GM19035 (cell line): ENCODE measurements around the gene CDK5RAP1.
"Not testable (repeated sequence)": the region's sequence is repeated elsewhere in the genome, so short reads cannot be mapped to it uniquely, and the experiment has no call there.

ENCODE experiments used
- ATAC-seq: cut with Tn5 transposase; IDR thresholded peaks from one replicate; pipeline ENCODE4 v1.9.1; 2021; ENCODE audit not compliant: unreplicated experiment

CDK5RAP1 gene

DNA sequence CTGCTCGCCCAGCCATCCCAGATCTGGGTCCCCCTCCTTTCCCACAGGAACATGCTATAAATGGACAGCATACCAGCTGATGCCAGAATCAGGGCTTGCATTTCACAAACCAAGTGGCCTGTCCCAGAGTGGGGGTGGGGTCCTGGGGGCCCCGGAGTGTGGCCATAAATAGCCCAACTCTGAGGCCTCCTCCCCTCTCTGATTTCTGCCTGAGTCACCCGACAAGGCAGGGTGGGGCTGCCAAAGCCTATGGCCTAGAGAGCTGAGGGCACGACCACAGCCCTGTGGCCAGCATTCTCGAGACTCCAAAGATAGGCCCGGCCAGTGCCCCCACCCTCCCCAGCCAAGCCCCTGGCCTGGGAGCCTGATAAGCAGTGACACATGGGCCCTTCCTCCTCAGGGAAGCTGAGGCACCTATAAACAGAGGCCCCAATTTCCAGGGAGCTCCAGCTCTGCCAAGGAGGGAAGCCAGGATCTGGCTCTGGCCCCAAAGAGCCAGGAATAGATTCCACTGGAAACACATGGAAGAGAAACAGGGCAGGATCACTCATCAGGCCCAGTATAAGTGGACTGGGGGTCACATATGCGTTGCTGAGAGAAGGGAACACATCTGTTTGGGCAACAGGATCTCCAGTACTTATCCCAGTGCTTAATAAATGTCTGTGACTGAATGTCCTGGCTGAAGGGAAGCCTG lies 22.0 kb upstream of the CDK5RAP1 start:
- no peak for ATAC-seq

DNA sequence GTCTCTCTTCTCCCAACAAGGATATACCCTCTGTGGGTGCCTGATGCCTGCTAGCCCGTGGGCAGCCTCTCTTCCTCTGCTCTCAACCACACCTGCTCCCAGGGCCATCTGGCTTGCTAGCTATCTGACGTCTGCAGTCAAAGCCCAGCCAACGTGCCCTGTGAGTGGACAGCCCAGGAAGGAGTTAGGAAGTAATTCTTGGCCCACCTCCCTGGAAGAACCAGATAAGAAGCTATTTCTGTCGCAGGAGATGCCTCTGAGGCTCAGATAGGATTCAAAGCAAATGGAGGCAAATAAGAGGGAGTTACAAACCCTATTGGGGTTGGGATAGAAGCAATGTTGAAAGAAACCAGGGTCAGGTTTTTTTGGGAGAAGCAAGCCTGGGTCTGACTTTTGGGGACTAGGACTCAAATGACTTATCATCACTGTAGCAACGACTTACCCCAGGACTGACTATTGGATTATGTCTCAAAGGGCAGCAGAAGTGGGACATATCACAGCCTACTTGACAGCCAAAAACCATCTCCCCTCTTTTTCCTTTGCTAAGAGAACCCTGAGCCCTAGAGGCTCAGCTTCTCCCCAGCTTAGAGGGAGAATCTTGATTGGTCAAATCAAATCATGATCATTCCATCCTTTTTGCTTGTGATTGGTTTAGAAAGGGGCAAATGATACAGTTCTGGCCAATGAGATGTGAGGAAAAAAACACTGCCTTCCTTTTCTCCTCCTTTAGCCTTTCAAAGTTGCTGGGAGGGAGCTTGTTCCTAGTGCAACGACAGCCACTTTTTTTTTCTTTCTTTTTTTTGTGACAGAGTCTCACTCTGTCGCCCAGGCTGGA lies 18.0 kb upstream of the CDK5RAP1 start:
- no peak for ATAC-seq

GRCh38 chr20:33418033-33418432 lies 16.7 kb upstream of the CDK5RAP1 start:
- no peak for ATAC-seq

DNA sequence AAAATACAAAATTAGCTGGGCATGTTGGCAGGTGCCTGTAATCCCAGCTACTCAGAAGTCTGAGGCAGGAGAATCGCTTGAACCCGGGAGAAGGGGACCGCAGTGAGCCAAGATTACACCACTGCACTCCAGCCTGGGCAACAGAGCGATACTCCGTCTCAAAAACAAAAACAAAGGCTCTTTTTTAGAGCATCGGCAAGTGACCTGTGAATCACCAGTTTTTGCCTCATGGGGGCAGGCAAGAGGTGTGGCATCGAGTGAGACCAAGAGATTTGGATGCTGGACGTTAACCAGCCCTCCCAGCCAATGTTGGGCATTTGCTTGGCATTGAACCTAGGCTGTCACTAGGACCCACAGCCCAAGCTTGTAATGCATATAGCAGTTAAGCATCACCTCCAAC lies 14.6 kb upstream of the CDK5RAP1 start:
- no peak for ATAC-seq

- ATAC-seq = no peak
Observed at GRCh38 chr20:33412484-33412838, 11.1 kb upstream of the CDK5RAP1 start.

DNA sequence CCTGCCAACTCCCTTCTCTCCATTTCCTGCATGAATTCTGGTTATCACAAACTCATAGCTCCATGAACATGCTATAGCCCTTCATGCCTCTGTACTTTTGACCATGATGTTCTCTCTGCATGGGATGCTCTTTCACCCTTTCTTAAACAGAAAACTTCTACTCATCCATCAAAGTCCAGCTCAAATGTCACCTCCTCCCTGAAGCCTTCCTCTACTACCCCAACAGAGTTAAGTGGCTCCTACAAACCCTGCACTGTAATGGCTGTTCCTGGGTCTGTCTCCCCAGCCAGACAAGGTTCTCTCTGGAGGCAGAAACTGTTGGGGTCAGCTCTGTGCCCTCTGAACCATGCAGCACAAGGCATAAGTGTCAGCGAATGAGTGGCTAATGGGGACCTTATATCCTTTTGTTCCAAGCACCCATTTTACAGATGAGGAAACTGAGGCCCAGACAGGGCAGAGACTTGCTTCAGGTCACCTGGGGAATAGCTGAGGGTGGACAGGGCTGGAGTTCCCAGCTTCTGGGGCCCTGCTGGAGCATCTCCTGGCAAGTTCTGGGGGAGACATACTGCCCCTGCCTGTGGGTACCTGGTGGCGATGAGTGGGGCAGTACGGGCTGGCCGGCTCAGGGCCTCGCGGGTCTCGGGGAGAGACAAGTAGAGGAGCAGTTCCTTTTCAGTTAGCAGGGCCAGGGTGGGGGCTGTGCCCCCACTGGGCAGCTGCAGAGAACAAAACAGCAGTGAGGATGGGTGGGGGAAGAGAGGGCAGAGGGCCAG lies 10.6 kb upstream of the CDK5RAP1 start:
- no peak for ATAC-seq

GRCh38 chr20:33411242-33411641 lies 9.9 kb upstream of the CDK5RAP1 start:
- ATAC-seq = no peak

DNA sequence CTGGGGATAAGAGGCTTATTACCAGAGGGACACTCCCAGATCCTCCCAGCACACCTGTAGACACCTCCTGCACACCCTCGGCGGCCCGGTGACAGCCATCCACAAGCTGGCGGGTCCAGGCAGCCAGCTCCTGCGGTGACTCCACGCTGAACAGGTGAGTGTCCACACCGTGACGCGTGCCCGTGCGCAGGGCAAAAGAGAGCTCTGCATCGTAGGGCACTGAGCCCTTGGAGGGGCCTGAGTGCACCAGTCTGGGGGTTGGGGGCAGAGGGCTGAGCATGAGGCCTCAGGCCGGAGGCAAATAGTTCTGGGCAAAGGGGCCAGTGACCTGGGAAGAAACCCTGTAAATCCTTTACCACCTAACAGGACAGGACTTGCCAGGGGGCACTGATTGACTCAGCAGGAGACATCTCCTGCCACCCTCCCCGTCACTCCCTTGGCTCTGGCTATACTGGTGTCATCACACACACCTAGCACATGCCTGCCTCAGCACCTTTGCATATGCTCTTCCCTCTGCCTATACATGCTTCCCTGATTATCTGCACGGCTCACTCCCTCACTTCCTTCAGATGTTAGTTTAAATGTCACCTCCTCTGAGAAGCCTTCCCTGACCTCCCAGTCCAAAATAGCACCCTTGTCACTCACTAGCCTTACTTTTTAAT lies 8.9 kb upstream of the CDK5RAP1 start:
- no peak for ATAC-seq

DNA sequence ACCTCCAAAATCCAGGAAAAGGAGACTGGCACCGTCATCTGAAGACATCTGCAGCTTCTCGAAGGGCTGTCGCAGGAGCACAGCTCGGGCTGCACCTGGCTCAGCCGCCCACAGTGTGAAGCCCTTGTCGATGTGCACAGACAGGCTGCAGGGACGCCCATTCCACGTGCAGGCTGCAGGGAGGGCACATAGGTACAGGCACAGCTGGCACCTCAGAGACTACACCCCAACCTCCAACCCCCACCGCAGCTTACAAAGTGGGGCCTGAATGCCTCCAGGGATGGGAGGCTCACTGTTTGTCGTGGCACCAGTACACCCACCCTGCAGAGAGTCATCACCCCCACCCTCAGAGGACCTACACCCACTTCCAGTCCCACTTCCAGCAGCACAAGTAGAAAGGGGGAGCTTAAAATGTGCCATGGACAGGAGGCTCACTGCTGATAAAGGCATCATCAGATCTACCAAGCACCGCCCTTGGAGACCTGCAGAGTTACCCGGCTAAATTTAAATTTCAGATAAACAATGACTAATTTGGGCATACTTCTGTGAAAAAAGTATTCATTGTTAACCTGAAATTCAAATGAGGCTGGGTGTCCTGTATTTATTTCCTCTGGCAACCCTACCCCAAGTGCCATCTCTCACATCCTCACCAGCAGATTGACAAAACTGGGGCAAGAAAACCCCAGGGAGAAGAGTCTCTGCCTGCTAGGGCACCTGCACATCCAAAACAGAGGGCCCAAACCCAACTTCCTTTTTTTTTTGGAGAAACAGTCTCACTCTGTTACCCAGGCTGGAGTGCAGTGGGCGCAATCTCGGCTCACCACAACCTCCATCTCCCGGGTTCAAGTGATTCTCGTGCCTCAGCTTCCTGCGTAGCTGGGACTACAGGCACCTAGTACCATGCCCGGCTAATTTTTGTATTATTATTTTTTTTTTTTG lies 7.7 kb upstream of the CDK5RAP1 start:
- ATAC-seq = no peak

- no peak for ATAC-seq
Observed at GRCh38 chr20:33408313-33408712, 7.0 kb upstream of the CDK5RAP1 start.

DNA sequence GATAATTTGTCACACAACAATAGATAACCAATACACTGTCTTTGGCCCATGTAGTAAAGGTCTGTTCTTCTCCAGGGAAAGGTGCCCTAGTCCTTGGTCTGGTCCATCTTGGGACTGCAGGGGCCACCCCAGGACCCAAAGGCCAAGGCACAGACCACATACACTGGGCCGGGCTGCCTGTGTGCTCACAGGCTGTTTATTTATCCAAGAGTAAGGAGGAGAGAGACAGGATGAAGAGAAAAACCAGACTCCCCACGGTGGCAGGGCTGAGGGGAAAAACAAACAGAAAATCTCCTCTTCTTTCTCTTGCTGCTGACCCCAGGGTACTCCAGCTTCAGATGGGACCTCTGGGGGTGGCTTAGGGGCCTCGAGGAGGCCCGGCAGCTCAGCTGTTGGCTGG lies 6.5 kb upstream of the CDK5RAP1 start:
- ATAC-seq = no peak

- ATAC-seq = no peak
Observed at GRCh38 chr20:33407251-33407650, 5.9 kb upstream of the CDK5RAP1 start.

GRCh38 chr20:33404281-33404680 lies 3.0 kb upstream of the CDK5RAP1 start:
- ATAC-seq = no peak

GRCh38 chr20:33401921-33402369 lies 626 bp upstream of the CDK5RAP1 start:
- no peak for ATAC-seq

- peak; percentile 13 for ATAC-seq
Observed at GRCh38 chr20:33400812-33401183, 521 bp downstream of the CDK5RAP1 start.

DNA sequence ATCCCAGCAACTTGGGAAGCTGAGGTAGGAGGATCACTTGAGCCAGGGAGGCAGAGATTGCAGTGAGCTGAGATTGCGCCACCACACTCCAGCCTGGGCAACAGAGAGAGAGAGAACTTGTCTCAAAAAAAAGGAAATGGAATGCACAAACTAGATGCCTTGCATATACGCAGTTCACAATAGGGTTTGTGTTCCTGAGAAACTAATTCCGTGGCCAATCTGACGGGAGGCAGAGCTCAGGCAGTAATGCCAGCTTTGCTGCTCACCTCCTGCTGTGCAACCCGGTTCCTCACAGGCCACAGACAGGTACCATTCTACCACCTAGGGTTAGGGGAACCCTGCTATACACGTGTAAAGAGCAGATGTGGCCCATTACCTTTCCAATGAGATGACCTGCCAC lies 1.4 kb downstream of the CDK5RAP1 start:
- ATAC-seq = no peak

GRCh38 chr20:33394718-33395117 lies 6.6 kb downstream of the CDK5RAP1 start:
- ATAC-seq = no peak

GRCh38 chr20:33393609-33394008 lies 7.7 kb downstream of the CDK5RAP1 start:
- ATAC-seq = no peak

- no peak for ATAC-seq
Observed at GRCh38 chr20:33391722-33392415, 9.4 kb downstream of the CDK5RAP1 start.

- not testable (repeated sequence) for ATAC-seq
Observed at GRCh38 chr20:33389326-33389725, 12.0 kb downstream of the CDK5RAP1 start.
